ENCODE measurements around the gene SEMA4B. TPM values are rescaled to one million over a fixed set of nuclear protein-coding genes. Genes with fewer than 3 reads are reported as not detected.

Gene SEMA4B
- total and polyA plus RNA-seq, 2 experiments from 2014 or later = 16.7 to 48.2 TPM

GRCh38 chr15:90160781-90161727 lies 40.1 kb upstream of the SEMA4B start:
- Histone ChIP-seq H3K4me3 (no peak overlapping the region), H3K27me3 (ENCODE audit: insufficient read depth) (no peaks in the 10 kb centered on the region), H4K20me1 (replicated peaks; ENCODE audit: insufficient read depth) (no peaks in the 10 kb centered on the region), H3K4me1 (ENCODE audit: insufficient read depth) (peaks cover 11% of the 10 kb centered on the region), H3K4me2 (peak overlapping the region; percentile 9; the same call in 1 of the 2 replicates), H3K79me2 (replicated peaks; ENCODE audit: insufficient read depth) (no peaks in the 10 kb centered on the region), H3K9me2 (ENCODE audit: insufficient read depth) (no peaks in the 10 kb centered on the region), H3K27ac (ENCODE audit: low read depth) (peak overlapping the region; percentile 80), H3K36me3 (ENCODE audit: insufficient read depth) (no peaks in the 10 kb centered on the region), H2AFZ (peak overlapping the region; percentile 93; the same call in 1 of the 2 replicates), H3F3A (replicated peaks; ENCODE audit: low read depth) (no peaks in the 10 kb centered on the region)
- Mint-ChIP-seq H3K27me3 (ENCODE audit: insufficient read depth, low read depth, poor library complexity) (peaks cover 18% of the 10 kb centered on the region), H3K4me3 (no peak overlapping the region), H3K27ac (peak overlapping the region; percentile 78; the same call in 1 of the 2 replicates), H3K4me1 (peaks cover 39% of the 10 kb centered on the region), H3K9me3 (no peaks in the 10 kb centered on the region), H3K36me3 (ENCODE audit: low read depth) (no peaks in the 10 kb centered on the region)
- DNase-seq (ENCODE audit: low spot score) = peak; percentile 79
- ATAC-seq = peak; percentile 63
- TF ChIP-seq JUNB (IDR thresholded peaks at IDR 0.05; ENCODE audit: unreplicated experiment) (no peak), EZH2phosphoT487 (IDR thresholded peaks at IDR 0.05; ENCODE audit: unreplicated experiment) (no peak), EZH2 (IDR thresholded peaks at IDR 0.05; ENCODE audit: low read depth, unreplicated experiment) (no peak), CREB1 (CRISPR knock-in tag; IDR thresholded peaks at IDR 0.05; ENCODE audit: low read depth) (no peak), ZNF331 (CRISPR knock-in tag; IDR thresholded peaks at IDR 0.05; ENCODE audit: low read depth) (no peak), POLR2AphosphoS5 (IDR thresholded peaks at IDR 0.05; ENCODE audit: low read depth) (no peak)
- TF ChIP-seq, protein P1, sequence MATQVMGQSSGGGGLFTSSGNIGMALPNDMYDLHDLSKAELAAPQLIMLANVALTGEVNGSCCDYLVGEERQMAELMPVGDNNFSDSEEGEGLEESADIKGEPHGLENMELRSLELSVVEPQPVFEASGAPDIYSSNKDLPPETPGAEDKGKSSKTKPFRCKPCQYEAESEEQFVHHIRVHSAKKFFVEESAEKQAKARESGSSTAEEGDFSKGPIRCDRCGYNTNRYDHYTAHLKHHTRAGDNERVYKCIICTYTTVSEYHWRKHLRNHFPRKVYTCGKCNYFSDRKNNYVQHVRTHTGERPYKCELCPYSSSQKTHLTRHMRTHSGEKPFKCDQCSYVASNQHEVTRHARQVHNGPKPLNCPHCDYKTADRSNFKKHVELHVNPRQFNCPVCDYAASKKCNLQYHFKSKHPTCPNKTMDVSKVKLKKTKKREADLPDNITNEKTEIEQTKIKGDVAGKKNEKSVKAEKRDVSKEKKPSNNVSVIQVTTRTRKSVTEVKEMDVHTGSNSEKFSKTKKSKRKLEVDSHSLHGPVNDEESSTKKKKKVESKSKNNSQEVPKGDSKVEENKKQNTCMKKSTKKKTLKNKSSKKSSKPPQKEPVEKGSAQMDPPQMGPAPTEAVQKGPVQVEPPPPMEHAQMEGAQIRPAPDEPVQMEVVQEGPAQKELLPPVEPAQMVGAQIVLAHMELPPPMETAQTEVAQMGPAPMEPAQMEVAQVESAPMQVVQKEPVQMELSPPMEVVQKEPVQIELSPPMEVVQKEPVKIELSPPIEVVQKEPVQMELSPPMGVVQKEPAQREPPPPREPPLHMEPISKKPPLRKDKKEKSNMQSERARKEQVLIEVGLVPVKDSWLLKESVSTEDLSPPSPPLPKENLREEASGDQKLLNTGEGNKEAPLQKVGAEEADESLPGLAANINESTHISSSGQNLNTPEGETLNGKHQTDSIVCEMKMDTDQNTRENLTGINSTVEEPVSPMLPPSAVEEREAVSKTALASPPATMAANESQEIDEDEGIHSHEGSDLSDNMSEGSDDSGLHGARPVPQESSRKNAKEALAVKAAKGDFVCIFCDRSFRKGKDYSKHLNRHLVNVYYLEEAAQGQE (IDR thresholded peaks at IDR 0.05; ENCODE audit: unreplicated experiment) = no peak
- TF ChIP-seq, protein P2, sequence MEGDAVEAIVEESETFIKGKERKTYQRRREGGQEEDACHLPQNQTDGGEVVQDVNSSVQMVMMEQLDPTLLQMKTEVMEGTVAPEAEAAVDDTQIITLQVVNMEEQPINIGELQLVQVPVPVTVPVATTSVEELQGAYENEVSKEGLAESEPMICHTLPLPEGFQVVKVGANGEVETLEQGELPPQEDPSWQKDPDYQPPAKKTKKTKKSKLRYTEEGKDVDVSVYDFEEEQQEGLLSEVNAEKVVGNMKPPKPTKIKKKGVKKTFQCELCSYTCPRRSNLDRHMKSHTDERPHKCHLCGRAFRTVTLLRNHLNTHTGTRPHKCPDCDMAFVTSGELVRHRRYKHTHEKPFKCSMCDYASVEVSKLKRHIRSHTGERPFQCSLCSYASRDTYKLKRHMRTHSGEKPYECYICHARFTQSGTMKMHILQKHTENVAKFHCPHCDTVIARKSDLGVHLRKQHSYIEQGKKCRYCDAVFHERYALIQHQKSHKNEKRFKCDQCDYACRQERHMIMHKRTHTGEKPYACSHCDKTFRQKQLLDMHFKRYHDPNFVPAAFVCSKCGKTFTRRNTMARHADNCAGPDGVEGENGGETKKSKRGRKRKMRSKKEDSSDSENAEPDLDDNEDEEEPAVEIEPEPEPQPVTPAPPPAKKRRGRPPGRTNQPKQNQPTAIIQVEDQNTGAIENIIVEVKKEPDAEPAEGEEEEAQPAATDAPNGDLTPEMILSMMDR (conservative IDR thresholded peaks at IDR 0.05; ENCODE audit: low read depth in 2 of 2) = no peak

DNA sequence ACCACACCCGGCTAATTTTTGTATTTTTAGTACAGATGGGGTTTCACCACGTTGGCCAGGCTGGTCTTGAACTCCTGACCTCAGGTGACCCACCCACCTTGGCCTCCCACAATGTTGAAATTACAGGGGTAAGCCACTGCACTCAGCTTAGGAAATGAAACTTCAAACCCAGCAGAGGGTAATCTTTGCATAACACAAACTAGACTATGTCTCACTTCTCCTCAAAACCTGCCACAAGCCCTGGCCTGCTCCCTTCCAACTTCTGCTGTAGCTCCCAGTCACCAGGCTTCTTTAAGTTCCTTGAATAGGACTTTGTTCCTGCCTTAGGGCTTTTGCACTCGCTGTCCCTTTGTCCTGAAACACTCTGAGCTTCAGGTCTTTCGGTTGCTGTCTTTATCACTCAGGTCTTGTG lies 39.2 kb upstream of the SEMA4B start:
- no peaks in the 10 kb centered on the region for H3K36me3 ChIP-seq (ENCODE audit: insufficient read depth)
- TF ChIP-seq, protein P3, sequence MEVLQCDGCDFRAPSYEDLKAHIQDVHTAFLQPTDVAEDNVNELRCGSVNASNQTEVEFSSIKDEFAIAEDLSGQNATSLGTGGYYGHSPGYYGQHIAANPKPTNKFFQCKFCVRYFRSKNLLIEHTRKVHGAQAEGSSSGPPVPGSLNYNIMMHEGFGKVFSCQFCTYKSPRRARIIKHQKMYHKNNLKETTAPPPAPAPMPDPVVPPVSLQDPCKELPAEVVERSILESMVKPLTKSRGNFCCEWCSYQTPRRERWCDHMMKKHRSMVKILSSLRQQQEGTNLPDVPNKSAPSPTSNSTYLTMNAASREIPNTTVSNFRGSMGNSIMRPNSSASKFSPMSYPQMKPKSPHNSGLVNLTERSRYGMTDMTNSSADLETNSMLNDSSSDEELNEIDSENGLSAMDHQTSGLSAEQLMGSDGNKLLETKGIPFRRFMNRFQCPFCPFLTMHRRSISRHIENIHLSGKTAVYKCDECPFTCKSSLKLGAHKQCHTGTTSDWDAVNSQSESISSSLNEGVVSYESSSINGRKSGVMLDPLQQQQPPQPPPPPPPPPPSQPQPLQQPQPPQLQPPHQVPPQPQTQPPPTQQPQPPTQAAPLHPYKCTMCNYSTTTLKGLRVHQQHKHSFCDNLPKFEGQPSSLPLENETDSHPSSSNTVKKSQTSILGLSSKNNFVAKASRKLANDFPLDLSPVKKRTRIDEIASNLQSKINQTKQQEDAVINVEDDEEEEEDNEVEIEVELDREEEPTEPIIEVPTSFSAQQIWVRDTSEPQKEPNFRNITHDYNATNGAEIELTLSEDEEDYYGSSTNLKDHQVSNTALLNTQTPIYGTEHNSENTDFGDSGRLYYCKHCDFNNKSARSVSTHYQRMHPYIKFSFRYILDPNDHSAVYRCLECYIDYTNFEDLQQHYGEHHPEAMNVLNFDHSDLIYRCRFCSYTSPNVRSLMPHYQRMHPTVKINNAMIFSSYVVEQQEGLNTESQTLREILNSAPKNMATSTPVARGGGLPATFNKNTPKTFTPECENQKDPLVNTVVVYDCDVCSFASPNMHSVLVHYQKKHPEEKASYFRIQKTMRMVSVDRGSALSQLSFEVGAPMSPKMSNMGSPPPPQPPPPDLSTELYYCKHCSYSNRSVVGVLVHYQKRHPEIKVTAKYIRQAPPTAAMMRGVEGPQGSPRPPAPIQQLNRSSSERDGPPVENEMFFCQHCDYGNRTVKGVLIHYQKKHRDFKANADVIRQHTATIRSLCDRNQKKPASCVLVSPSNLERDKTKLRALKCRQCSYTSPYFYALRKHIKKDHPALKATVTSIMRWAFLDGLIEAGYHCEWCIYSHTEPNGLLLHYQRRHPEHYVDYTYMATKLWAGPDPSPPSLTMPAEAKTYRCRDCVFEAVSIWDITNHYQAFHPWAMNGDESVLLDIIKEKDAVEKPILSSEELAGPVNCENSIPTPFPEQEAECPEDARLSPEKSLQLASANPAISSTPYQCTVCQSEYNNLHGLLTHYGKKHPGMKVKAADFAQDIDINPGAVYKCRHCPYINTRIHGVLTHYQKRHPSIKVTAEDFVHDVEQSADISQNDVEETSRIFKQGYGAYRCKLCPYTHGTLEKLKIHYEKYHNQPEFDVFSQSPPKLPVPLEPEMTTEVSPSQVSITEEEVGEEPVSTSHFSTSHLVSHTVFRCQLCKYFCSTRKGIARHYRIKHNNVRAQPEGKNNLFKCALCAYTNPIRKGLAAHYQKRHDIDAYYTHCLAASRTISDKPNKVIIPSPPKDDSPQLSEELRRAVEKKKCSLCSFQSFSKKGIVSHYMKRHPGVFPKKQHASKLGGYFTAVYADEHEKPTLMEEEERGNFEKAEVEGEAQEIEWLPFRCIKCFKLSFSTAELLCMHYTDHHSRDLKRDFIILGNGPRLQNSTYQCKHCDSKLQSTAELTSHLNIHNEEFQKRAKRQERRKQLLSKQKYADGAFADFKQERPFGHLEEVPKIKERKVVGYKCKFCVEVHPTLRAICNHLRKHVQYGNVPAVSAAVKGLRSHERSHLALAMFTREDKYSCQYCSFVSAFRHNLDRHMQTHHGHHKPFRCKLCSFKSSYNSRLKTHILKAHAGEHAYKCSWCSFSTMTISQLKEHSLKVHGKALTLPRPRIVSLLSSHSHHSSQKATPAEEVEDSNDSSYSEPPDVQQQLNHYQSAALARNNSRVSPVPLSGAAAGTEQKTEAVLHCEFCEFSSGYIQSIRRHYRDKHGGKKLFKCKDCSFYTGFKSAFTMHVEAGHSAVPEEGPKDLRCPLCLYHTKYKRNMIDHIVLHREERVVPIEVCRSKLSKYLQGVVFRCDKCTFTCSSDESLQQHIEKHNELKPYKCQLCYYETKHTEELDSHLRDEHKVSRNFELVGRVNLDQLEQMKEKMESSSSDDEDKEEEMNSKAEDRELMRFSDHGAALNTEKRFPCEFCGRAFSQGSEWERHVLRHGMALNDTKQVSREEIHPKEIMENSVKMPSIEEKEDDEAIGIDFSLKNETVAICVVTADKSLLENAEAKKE (CRISPR knock-in tag; IDR thresholded peaks at IDR 0.05) = no peak

More for the DNA sequence above, 39.2 kb upstream of the SEMA4B start:
- no peaks in the 10 kb centered on the region for H3K79me2 ChIP-seq (replicated peaks; ENCODE audit: insufficient read depth)
- H2AFZ ChIP-seq = no peak overlapping the region
- no peak overlapping the region for H3K4me3 Mint-ChIP-seq
- peaks cover 11% of the 10 kb centered on the region for H3K4me1 ChIP-seq (ENCODE audit: insufficient read depth)
- H3K4me1 Mint-ChIP-seq = peaks cover 39% of the 10 kb centered on the region
- peaks cover 18% of the 10 kb centered on the region for H3K27me3 Mint-ChIP-seq (ENCODE audit: insufficient read depth, low read depth, poor library complexity)
- H3K9me3 Mint-ChIP-seq = no peaks in the 10 kb centered on the region
- no peaks in the 10 kb centered on the region for H4K20me1 ChIP-seq (replicated peaks; ENCODE audit: insufficient read depth)
- DNase-seq (ENCODE audit: low spot score) = no peak
- no peaks in the 10 kb centered on the region for H3K27me3 ChIP-seq (ENCODE audit: insufficient read depth)
- H3K4me2 ChIP-seq = no peak overlapping the region
- no peaks in the 10 kb centered on the region for H3K9me2 ChIP-seq (ENCODE audit: insufficient read depth)
- ATAC-seq = no peak
- H3K36me3 Mint-ChIP-seq (ENCODE audit: low read depth) = no peaks in the 10 kb centered on the region
- H3K27ac ChIP-seq (ENCODE audit: low read depth) = no peak overlapping the region
- H3F3A ChIP-seq (replicated peaks; ENCODE audit: low read depth) = no peaks in the 10 kb centered on the region
- H3K27ac Mint-ChIP-seq = peak overlapping the region; percentile 30; the same call in 1 of the 2 replicates
- H3K4me3 ChIP-seq = no peak overlapping the region

Data from GM23338 (cell line).